ENCODE data around the gene GALNT17.

Gene GALNT17

GRCh38 chr7:71311576-71311975 is 179.6 kb downstream of the GALNT17 start:
- TF ChIP-seq POLR2AphosphoS5 (IDR thresholded peaks at IDR 0.05; ENCODE audit: low read depth, low read length): no peak
- TF ChIP-seq POU2F2 (IDR thresholded peaks at IDR 0.05; ENCODE audit: low read depth, low read length): no peak
- no peak for TF ChIP-seq PAX5 (IDR thresholded peaks at IDR 0.05; ENCODE audit: insufficient read depth, low read length, severe bottlenecking)
- TF ChIP-seq POLR2A (IDR thresholded peaks at IDR 0.05; ENCODE audit: low read depth, low read length): no peak
- TF ChIP-seq SPI1 (IDR thresholded peaks at IDR 0.05; ENCODE audit: low read depth, low read length): no peak
- TF ChIP-seq TAF1 (IDR thresholded peaks at IDR 0.05; ENCODE audit: low read depth, low read length): no peak
- DNase-seq (ENCODE audit: insufficient read length, low spot score): no peak
- FAIRE-seq: no peak

- no peak for FAIRE-seq
- TF ChIP-seq POU2F2 (IDR thresholded peaks at IDR 0.05; ENCODE audit: low read depth, low read length) (no peak), TAF1 (IDR thresholded peaks at IDR 0.05; ENCODE audit: low read depth, low read length) (no peak), POLR2AphosphoS5 (IDR thresholded peaks at IDR 0.05; ENCODE audit: low read depth, low read length) (no peak), SPI1 (IDR thresholded peaks at IDR 0.05; ENCODE audit: low read depth, low read length) (no peak), PAX5 (IDR thresholded peaks at IDR 0.05; ENCODE audit: insufficient read depth, low read length, severe bottlenecking) (no peak), POLR2A (IDR thresholded peaks at IDR 0.05; ENCODE audit: low read depth, low read length) (no peak)
Measured at GRCh38 chr7:71312755-71313490, 181.0 kb downstream of the GALNT17 start.

GRCh38 chr7:71313553-71313952 is 181.6 kb downstream of the GALNT17 start:
- no peak for FAIRE-seq
- no peak for TF ChIP-seq TAF1 (IDR thresholded peaks at IDR 0.05; ENCODE audit: low read depth, low read length)
- no peak for TF ChIP-seq PAX5 (IDR thresholded peaks at IDR 0.05; ENCODE audit: insufficient read depth, low read length, severe bottlenecking)
- no peak for TF ChIP-seq POU2F2 (IDR thresholded peaks at IDR 0.05; ENCODE audit: low read depth, low read length)
- TF ChIP-seq POLR2AphosphoS5 (IDR thresholded peaks at IDR 0.05; ENCODE audit: low read depth, low read length): no peak
- TF ChIP-seq SPI1 (IDR thresholded peaks at IDR 0.05; ENCODE audit: low read depth, low read length): no peak
- no peak for TF ChIP-seq POLR2A (IDR thresholded peaks at IDR 0.05; ENCODE audit: low read depth, low read length)
- DNase-seq (ENCODE audit: insufficient read length, low spot score): no peak

More at GRCh38 chr7:71312755-71313490, 181.0 kb downstream of the GALNT17 start:
- DNase-seq (ENCODE audit: insufficient read length, low spot score): no peak

GRCh38 chr7:71320916-71321315 is 189.0 kb downstream of the GALNT17 start:
- TF ChIP-seq POU2F2 (IDR thresholded peaks at IDR 0.05; ENCODE audit: low read depth, low read length) (no peak), PAX5 (IDR thresholded peaks at IDR 0.05; ENCODE audit: insufficient read depth, low read length, severe bottlenecking) (no peak), SPI1 (IDR thresholded peaks at IDR 0.05; ENCODE audit: low read depth, low read length) (no peak), POLR2AphosphoS5 (IDR thresholded peaks at IDR 0.05; ENCODE audit: low read depth, low read length) (no peak), POLR2A (IDR thresholded peaks at IDR 0.05; ENCODE audit: low read depth, low read length) (no peak), TAF1 (IDR thresholded peaks at IDR 0.05; ENCODE audit: low read depth, low read length) (no peak)
- FAIRE-seq (no peak), DNase-seq (ENCODE audit: insufficient read length, low spot score) (no peak)

GRCh38 chr7:71322201-71322600 is 190.3 kb downstream of the GALNT17 start:
- FAIRE-seq: no peak
- TF ChIP-seq PAX5 (IDR thresholded peaks at IDR 0.05; ENCODE audit: insufficient read depth, low read length, severe bottlenecking) (no peak), SPI1 (IDR thresholded peaks at IDR 0.05; ENCODE audit: low read depth, low read length) (no peak), POU2F2 (IDR thresholded peaks at IDR 0.05; ENCODE audit: low read depth, low read length) (no peak), POLR2AphosphoS5 (IDR thresholded peaks at IDR 0.05; ENCODE audit: low read depth, low read length) (no peak), POLR2A (IDR thresholded peaks at IDR 0.05; ENCODE audit: low read depth, low read length) (no peak), TAF1 (IDR thresholded peaks at IDR 0.05; ENCODE audit: low read depth, low read length) (no peak)
- no peak for DNase-seq (ENCODE audit: insufficient read length, low spot score)

GRCh38 chr7:71323726-71324125 is 191.8 kb downstream of the GALNT17 start:
- no peak for FAIRE-seq
- DNase-seq (ENCODE audit: insufficient read length, low spot score): no peak
- TF ChIP-seq POLR2AphosphoS5 (IDR thresholded peaks at IDR 0.05; ENCODE audit: low read depth, low read length) (no peak), POLR2A (IDR thresholded peaks at IDR 0.05; ENCODE audit: low read depth, low read length) (no peak), POU2F2 (IDR thresholded peaks at IDR 0.05; ENCODE audit: low read depth, low read length) (no peak), SPI1 (IDR thresholded peaks at IDR 0.05; ENCODE audit: low read depth, low read length) (no peak), TAF1 (IDR thresholded peaks at IDR 0.05; ENCODE audit: low read depth, low read length) (no peak)

- DNase-seq (ENCODE audit: insufficient read length, low spot score): no peak
- no peak for TF ChIP-seq PAX5 (IDR thresholded peaks at IDR 0.05; ENCODE audit: insufficient read depth, low read length, severe bottlenecking)
- no peak for TF ChIP-seq SPI1 (IDR thresholded peaks at IDR 0.05; ENCODE audit: low read depth, low read length)
- TF ChIP-seq POLR2A (IDR thresholded peaks at IDR 0.05; ENCODE audit: low read depth, low read length): no peak
- no peak for TF ChIP-seq TAF1 (IDR thresholded peaks at IDR 0.05; ENCODE audit: low read depth, low read length)
- TF ChIP-seq POLR2AphosphoS5 (IDR thresholded peaks at IDR 0.05; ENCODE audit: low read depth, low read length): no peak
- TF ChIP-seq POU2F2 (IDR thresholded peaks at IDR 0.05; ENCODE audit: low read depth, low read length): no peak
- FAIRE-seq: no peak
Measured at GRCh38 chr7:71325151-71325550, 193.2 kb downstream of the GALNT17 start.

- no peak for FAIRE-seq
- TF ChIP-seq TAF1 (IDR thresholded peaks at IDR 0.05; ENCODE audit: low read depth, low read length): no peak
- TF ChIP-seq PAX5 (IDR thresholded peaks at IDR 0.05; ENCODE audit: insufficient read depth, low read length, severe bottlenecking): no peak
- TF ChIP-seq POLR2AphosphoS5 (IDR thresholded peaks at IDR 0.05; ENCODE audit: low read depth, low read length): no peak
- no peak for TF ChIP-seq POLR2A (IDR thresholded peaks at IDR 0.05; ENCODE audit: low read depth, low read length)
- no peak for TF ChIP-seq POU2F2 (IDR thresholded peaks at IDR 0.05; ENCODE audit: low read depth, low read length)
- TF ChIP-seq SPI1 (IDR thresholded peaks at IDR 0.05; ENCODE audit: low read depth, low read length): no peak
- no peak for DNase-seq (ENCODE audit: insufficient read length, low spot score)
Measured at GRCh38 chr7:71326595-71326994, 194.7 kb downstream of the GALNT17 start.

- no peak for TF ChIP-seq POLR2AphosphoS5 (IDR thresholded peaks at IDR 0.05; ENCODE audit: low read depth, low read length)
- TF ChIP-seq TAF1 (IDR thresholded peaks at IDR 0.05; ENCODE audit: low read depth, low read length): no peak
- TF ChIP-seq POLR2A (IDR thresholded peaks at IDR 0.05; ENCODE audit: low read depth, low read length): no peak
- TF ChIP-seq PAX5 (IDR thresholded peaks at IDR 0.05; ENCODE audit: insufficient read depth, low read length, severe bottlenecking): no peak
- no peak for TF ChIP-seq POU2F2 (IDR thresholded peaks at IDR 0.05; ENCODE audit: low read depth, low read length)
- TF ChIP-seq SPI1 (IDR thresholded peaks at IDR 0.05; ENCODE audit: low read depth, low read length): no peak
- FAIRE-seq (no peak), DNase-seq (ENCODE audit: insufficient read length, low spot score) (no peak)
Measured at GRCh38 chr7:71327946-71328345, 196.0 kb downstream of the GALNT17 start.
